ENCODE results near the gene KLHL22.

- no peak for TF ChIP-seq CTCF (IDR thresholded peaks at IDR 0.05)
- no peak for TF ChIP-seq POLR2AphosphoS5 (IDR thresholded peaks at IDR 0.05)
- TF ChIP-seq EP300 (IDR thresholded peaks at IDR 0.05), result no peak
Measured at GRCh38 chr22:20531154-20531403, 35.5 kb upstream of the KLHL22 start.
